ENCODE results near the gene EPS15.

The EPS15 gene

GRCh38 chr1:51373898-51374297, 145.2 kb downstream of the EPS15 start:
- no peak for DNase-seq (ENCODE audit: low spot score)

GRCh38 chr1:51372561-51372960, 146.5 kb downstream of the EPS15 start:
- DNase-seq (ENCODE audit: low spot score) = no peak

GRCh38 chr1:51369171-51369570, 149.9 kb downstream of the EPS15 start:
- no peak for DNase-seq (ENCODE audit: low spot score)

DNA sequence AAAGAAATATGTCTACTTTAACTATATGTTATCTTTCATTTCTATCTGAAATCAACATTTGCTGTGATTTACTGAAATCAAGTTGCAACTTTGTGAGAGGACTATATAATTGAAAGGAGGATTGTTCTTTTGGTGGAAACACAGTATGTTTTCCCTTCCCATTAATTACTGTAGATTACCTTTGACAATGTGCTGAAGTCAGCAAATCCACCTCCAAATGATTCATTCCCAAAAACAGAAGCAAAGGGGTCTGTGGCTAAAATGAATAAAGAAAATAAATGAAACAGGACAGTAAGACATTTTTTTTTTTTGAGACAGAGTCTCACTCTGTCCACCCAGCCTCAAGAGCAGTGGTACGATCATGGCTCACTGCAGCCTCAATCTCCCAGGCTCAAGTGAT, 153.3 kb downstream of the EPS15 start:
- no peak for DNase-seq (ENCODE audit: low spot score)

DNA sequence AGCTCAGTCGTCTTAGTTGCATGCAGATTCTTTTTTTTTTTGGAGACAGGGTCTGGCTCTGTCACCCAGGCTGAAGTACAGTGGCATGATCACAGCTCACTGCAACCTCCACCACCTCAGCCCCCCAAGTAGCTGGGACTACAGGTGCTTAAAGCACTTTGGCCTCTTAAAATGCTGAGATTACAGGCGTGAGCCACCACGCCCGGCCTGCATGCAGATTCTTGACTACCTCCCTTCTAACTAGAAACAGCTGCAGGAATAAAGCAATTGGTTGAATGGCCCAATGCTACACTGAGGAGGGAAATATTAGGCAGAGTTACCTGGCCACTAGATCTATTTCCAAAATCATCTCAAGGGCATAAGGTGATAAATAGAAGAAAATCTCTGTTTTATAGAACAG, 159.2 kb downstream of the EPS15 start:
- no peak for DNase-seq (ENCODE audit: low spot score)

GRCh38 chr1:51355382-51355781, 163.7 kb downstream of the EPS15 start:
- no peak for DNase-seq (ENCODE audit: low spot score)

DNA sequence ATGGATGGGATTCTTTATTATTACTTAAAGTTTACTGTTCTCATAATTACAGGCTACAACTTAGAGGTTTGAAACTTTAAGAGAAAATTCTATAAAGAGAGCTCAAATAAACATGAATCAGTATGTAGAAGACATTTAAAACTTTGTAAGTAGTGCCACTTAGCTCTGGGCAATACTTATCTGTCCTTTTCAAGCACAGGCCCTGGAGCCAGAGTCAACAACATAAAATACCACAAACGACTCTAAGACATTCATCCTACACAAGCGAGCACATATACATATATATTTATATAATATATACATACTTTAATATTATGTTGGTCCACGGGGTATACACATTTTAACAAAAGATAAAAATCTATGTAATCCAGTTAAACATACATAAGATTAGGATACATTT, 164.7 kb downstream of the EPS15 start:
- no peak for DNase-seq (ENCODE audit: low spot score)

DNA sequence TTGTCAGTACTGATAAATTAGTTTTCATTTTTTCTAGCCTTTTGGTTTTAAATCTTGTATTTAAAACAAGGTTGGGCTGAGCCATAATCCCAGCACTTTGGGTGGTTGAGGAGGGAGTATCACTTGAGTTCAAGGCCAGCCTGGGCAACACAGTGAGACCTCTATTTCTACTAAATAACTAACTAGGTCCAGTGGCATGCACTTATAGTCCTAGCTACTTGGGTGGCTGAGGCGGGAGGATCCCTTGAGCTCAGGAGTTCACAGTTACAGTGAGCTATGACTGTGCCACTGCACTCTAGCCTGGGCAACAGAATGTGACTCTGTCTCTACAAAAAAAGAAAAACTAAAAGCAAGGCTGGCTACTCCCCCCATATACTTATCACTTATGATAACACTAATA, 167.2 kb downstream of the EPS15 start:
- DNase-seq (ENCODE audit: low spot score) = no peak

DNA sequence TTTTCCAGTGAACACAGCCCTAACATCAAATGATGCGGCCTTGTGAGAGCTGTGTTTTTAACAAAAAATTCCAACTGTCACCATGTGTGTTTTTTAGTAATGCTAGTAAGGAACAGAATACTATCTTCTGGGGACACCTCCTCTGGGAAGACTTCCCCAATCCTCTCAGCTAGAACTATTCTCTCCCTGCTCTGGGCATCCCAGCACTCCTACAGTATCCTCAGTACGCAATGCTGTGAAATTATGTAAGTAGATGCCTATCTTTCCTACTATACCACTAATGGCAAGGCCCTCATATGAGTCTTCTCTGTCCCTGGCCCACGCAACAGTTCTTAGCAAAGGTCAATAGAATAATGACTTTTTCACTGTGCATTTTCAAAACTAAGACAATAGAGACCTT, 169.2 kb downstream of the EPS15 start:
- DNase-seq (ENCODE audit: low spot score) = no peak

- no peak for DNase-seq (ENCODE audit: low spot score)
Measured at GRCh38 chr1:51348147-51348527, 170.9 kb downstream of the EPS15 start.

DNA sequence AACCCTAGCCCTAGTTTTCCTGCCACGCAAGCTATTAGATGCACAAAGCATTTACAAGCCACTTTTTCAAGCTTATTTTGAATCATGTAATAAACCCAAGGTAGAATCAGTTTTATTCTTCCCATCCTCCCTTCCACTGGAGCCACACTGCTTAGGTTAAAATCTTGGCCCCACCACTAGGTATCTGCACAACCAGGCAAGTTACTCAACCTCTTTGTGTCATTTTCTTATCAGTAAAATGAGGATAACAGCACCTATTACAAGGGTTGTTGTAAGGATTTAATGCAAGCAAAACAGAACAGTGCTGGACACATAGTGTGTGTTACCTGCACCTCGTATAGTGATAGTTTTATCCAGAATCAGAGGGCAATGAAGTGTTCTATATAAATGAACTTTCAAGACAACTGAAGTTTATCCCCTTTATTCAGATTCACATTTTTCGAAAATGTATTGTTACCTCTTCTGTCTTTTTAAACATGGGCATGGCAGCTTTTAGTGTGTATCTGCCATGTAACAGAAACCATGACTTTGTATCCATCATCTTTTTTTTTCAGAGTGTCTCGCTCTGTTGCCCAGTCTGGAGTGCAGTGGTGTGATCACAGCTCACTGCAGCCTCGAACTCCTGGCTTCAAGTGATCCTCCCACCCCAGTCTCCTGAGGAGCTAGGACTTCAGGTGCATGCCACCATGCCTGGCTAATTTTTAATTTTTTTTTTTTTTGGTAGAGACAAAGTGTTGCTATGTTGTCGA, 171.5 kb downstream of the EPS15 start:
- no peak for DNase-seq (ENCODE audit: low spot score)

GRCh38 chr1:51346086-51346942, 172.8 kb downstream of the EPS15 start:
- DNase-seq (ENCODE audit: low spot score) = no peak

- no peak for DNase-seq (ENCODE audit: low spot score)
Measured at GRCh38 chr1:51345300-51345687, 173.8 kb downstream of the EPS15 start.

- DNase-seq (ENCODE audit: low spot score) = no peak
Measured at GRCh38 chr1:51344602-51345299, 174.3 kb downstream of the EPS15 start.

DNA sequence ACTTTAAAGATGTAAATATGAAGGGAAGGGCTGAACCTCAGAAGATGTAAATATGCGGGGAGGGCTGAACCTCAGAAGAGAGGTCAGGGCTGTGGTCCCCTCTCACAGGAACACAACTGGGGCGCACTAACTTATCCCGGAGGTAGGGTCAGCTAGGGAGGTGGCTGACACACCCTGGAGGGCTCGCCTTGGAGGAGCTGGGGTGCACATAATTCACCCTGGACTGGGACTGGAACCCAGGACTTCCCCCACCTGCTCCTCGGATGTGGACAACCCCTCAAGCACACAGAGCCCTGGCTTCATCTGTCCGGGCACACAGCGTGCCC, 174.8 kb downstream of the EPS15 start:
- DNase-seq (ENCODE audit: low spot score) = no peak

DNA sequence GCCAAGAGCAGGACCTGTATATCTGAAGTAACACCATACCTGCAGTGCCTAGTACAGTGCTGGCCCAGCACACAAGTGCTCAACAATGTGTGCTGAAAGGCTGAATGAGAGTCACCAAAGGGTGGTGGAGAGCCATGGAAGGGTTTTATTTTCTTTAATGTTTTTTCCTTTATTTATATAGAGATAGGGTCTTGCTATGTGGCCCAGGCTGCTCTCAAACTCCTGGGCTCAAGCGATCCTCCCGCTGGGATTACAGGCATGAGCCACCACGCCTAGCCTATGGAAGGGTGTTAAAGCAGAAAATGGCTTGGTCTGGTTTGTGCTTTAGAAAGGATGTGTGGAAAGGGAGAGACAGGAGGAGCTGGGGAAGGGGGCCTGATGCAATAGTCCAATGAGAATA, 175.4 kb downstream of the EPS15 start:
- DNase-seq (ENCODE audit: low spot score) = no peak

DNA sequence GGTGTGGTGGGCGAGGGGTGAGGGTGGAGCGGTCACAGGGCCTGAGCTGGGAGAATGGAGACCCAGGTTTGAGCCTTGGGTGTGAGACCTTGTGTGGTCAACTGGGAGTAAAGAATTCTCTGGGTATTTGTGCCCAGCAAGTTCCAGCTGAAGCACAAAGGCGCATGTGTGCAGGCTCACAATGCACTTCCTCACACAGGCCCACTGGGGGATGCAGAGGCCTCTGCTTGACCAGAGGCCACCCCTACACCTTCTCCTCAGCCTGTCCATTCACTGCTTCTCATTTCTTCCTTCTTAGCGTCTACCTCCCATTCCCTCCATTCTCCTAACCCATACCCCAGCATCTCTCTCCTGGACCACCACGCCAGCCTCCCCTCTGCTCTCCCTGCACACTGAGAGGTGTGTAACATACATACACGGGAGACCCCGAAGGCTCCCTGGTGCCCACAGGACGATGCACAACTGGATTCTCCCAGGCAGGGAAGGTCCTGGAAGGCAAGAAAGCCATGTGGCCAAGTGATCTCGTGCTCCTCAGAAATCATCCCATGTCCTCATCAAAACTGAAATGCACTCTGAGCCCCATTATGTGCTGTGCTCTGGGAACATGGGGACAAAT, 176.4 kb downstream of the EPS15 start:
- DNase-seq (ENCODE audit: low spot score) = no peak

GRCh38 chr1:51341876-51342496, 177.1 kb downstream of the EPS15 start:
- no peak for DNase-seq (ENCODE audit: low spot score)

- no peak for DNase-seq (ENCODE audit: low spot score)
Measured at GRCh38 chr1:51340380-51340779, 178.7 kb downstream of the EPS15 start.

DNA sequence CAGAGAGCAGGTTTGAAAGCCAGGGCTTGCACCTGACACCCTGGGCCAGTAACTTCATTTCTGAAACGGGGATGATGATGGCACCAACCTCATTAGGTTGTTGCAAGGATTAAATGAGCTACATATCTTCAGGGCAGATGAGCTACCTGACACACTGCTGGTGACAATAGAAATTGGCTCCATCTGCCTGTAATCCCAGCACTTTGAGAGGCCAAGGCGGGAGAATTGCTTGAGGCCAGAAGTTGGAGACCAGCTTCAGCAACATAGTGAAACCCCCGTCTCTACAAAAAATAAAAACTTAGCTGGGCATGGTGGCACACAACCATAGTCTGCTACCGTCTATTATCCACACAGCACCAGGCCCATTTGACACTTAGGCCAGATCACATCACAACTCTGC, 182.4 kb downstream of the EPS15 start:
- no peak for DNase-seq (ENCODE audit: low spot score)

DNA sequence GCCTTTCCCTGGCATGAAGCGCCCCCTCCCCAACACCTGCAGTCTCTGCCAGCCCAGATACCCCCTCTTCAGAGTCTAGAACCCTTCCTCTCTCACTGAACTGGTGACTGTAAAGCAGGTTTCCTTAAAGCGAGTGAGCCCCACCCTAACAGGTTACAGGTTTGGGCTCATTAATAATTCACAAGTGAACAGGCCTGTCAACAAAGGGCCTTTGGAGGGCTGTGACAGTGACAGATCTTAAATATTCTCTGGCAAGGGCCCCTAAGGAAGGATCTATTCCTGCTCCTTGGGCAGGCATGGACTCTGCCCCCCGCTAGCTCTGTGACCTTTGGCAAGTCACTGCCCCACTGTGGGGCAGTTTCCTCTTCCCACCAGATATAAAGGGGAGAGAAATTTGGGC, 183.1 kb downstream of the EPS15 start:
- DNase-seq (ENCODE audit: low spot score) = no peak

Data from CD4-positive, alpha-beta T cell treated with Interleukin-15 for 4 hours (primary cell).